ENCODE results near the gene SUN5. TPM values are rescaled to one million over a fixed set of nuclear protein-coding genes. Genes with fewer than 3 reads are reported as not detected.

SUN5 gene
- total RNA-seq, 1 experiment from 2014 or later: not detected

DNA sequence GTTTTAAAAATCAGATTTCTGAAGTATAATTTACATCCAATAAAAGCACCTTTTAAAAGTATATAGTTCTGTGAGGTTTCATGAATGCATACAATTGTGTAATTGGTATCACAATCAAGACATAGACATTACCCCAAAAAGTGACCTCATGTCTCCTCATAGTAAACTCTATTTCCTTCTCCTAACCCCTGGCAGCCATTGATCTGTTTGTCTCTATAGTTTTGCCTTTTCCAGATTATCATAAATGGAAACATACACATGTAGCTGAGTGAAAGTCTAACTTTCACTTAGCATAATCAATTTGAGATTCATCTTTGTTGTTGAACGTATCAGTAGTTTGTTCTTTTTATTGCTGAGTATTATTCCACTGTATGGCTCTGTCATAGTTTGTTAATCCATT, 57.6 kb downstream of the SUN5 start:
- intact Hi-C loops (cut with micrococcal nuclease; ENCODE audit: unreplicated experiment): no loop called here
- Mint-ChIP-seq H3K27me3 (ENCODE audit: insufficient read depth, unreplicated experiment) (peaks cover 33% of the 10 kb centered on the region), H3K4me1 (ENCODE audit: low read depth, unreplicated experiment) (no peaks in the 10 kb centered on the region)

DNA sequence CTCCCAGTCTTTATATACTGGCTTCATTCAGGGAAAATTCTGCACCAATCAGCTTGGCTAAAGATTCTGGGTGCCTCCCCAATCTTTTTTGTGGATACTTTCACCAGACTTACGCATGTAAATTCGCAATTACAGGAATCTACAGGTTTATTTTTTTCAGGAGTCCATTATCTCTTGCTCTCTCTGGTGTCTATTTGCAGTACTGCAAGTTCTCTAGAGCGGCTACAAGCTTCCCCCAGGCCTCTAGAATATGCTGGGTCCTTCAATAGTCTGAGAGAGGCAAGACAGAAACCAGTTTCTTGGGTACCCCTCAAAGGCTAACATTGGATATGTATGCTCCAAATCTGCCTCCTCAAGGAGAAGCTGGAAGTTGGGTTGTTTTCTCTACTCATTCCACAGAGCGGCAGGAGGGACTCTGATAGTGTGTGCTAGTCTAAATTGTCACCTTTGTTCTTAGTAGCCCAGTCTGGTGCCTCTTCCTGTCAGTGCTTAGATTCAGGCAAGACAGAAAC, 58.5 kb downstream of the SUN5 start:
- Mint-ChIP-seq H3K4me1 (ENCODE audit: low read depth, unreplicated experiment) (no peaks in the 10 kb centered on the region), H3K27me3 (ENCODE audit: insufficient read depth, unreplicated experiment) (peaks cover 33% of the 10 kb centered on the region), H3K27ac (ENCODE audit: unreplicated experiment) (no peak overlapping the region), H3K9me3 (ENCODE audit: unreplicated experiment) (no peaks in the 10 kb centered on the region), H3K36me3 (ENCODE audit: insufficient read depth, unreplicated experiment) (no peaks in the 10 kb centered on the region), H3K4me3 (ENCODE audit: unreplicated experiment) (no peak overlapping the region)
- POLR2A ChIA-PET: no interaction called here
- no TSS peak for BruUV-seq (replicated peaks)
- Histone ChIP-seq H3K4me1 (no peaks in the 10 kb centered on the region), H3K9me3 (peaks cover 4% of the 10 kb centered on the region; the same call in 1 of the 2 replicates), H3K4me3 (ENCODE audit: low read depth, low read length) (no peak overlapping the region), H3K27me3 (replicated peaks; ENCODE audit: control insufficient read depth, insufficient read depth, low read length) (no peaks in the 10 kb centered on the region; the same call in 1 of the 2 replicates), H3K36me3 (ENCODE audit: control insufficient read depth, insufficient read depth, low read length) (no peaks in the 10 kb centered on the region)
- intact Hi-C loops (cut with micrococcal nuclease; ENCODE audit: unreplicated experiment): loop anchor here (1.0 kb wide), 4 partner anchors 43 to 271 kb away; no protein-coding TSS in a partner anchor
- TF ChIP-seq, protein P1, sequence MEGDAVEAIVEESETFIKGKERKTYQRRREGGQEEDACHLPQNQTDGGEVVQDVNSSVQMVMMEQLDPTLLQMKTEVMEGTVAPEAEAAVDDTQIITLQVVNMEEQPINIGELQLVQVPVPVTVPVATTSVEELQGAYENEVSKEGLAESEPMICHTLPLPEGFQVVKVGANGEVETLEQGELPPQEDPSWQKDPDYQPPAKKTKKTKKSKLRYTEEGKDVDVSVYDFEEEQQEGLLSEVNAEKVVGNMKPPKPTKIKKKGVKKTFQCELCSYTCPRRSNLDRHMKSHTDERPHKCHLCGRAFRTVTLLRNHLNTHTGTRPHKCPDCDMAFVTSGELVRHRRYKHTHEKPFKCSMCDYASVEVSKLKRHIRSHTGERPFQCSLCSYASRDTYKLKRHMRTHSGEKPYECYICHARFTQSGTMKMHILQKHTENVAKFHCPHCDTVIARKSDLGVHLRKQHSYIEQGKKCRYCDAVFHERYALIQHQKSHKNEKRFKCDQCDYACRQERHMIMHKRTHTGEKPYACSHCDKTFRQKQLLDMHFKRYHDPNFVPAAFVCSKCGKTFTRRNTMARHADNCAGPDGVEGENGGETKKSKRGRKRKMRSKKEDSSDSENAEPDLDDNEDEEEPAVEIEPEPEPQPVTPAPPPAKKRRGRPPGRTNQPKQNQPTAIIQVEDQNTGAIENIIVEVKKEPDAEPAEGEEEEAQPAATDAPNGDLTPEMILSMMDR (IDR thresholded peaks at IDR 0.05; ENCODE audit: insufficient read depth in 1 of 2, low read depth in 1 of 2, low read length in 1 of 2, severe bottlenecking in 1 of 2, unreplicated experiment in 1 of 2): peak; percentile 91 to 92
- DNase-seq: peak in 1 of 2 experiments; percentile 68
- CTCF ChIA-PET: interaction anchor here (0.6 to 1.9 kb wide), 11 partner anchors 19 to 253 kb away, joined by 3 to 20 read pairs (median 4); no protein-coding TSS in a partner anchor

More for the DNA sequence above, 57.6 kb downstream of the SUN5 start:
- DNase-seq: no peak
- peaks cover under 1% of the 10 kb centered on the region; the same call in 1 of the 2 replicates for H3K9me3 ChIP-seq
- BruUV-seq (replicated peaks): no TSS peak
- no peaks in the 10 kb centered on the region for H3K4me1 ChIP-seq
- H3K36me3 Mint-ChIP-seq (ENCODE audit: insufficient read depth, unreplicated experiment): no peaks in the 10 kb centered on the region
- H3K4me3 Mint-ChIP-seq (ENCODE audit: unreplicated experiment): no peak overlapping the region
- TF ChIP-seq, protein P1 (IDR thresholded peaks at IDR 0.05; ENCODE audit: insufficient read depth in 1 of 2, low read depth in 1 of 2, low read length in 1 of 2, severe bottlenecking in 1 of 2, unreplicated experiment in 1 of 2): no peak
- POLR2A ChIA-PET: no interaction called here
- no peaks in the 10 kb centered on the region for H3K36me3 ChIP-seq (ENCODE audit: control insufficient read depth, insufficient read depth, low read length)
- no peak overlapping the region for H3K27ac Mint-ChIP-seq (ENCODE audit: unreplicated experiment)
- no peaks in the 10 kb centered on the region for H3K9me3 Mint-ChIP-seq (ENCODE audit: unreplicated experiment)
- CTCF ChIA-PET: interaction anchor here (0.6 to 1.4 kb wide), 3 partner anchors 25 to 412 kb away, joined by 3 to 20 read pairs (median 3); no protein-coding TSS in a partner anchor
- no peak overlapping the region for H3K4me3 ChIP-seq (ENCODE audit: low read depth, low read length)
- no peaks in the 10 kb centered on the region for H3K27me3 ChIP-seq (replicated peaks; ENCODE audit: control insufficient read depth, insufficient read depth, low read length)

DNA sequence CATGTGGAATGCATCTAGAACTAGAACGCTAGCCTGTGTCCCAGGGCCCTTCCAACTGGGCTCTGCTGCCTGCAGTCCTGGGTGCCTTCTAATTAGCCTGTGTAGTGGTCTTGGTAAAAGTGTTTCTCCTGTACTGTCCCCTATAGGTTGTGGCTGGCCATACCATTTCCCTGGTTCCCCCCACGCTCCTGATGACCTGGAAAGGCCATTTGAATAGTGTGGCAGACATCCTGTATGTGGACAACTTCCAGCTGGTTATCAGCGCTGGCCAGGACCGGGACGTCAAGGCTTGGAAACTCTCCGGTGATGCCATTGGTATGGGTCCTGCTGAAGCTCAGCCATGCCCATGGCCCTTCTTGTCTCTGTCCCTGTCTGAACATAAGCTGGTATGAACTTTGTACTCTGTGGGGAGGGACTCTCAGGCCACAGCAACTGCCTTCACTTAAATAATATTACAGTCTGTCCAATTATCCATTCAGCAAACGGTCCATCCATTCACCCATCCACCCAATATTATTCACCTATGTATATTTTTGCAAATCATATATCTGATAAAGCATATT, 60.7 kb downstream of the SUN5 start:
- no peak overlapping the region for H3K4me3 Mint-ChIP-seq (ENCODE audit: unreplicated experiment)
- POLR2A ChIA-PET: no interaction called here
- Histone ChIP-seq H3K4me3 (ENCODE audit: low read depth, low read length) (no peak overlapping the region), H3K36me3 (ENCODE audit: control insufficient read depth, insufficient read depth, low read length) (no peaks in the 10 kb centered on the region), H3K27me3 (replicated peaks; ENCODE audit: control insufficient read depth, insufficient read depth, low read length) (no peaks in the 10 kb centered on the region; the same call in 1 of the 2 replicates), H3K4me1 (no peaks in the 10 kb centered on the region), H3K9me3 (peaks cover 9% of the 10 kb centered on the region; the same call in 1 of the 2 replicates)
- CTCF ChIA-PET: interaction anchor here (1.1 to 1.8 kb wide), 2 partner anchors 41 to 154 kb away, joined by 4 to 9 read pairs; no protein-coding TSS in a partner anchor
- H3K4me1 Mint-ChIP-seq (ENCODE audit: low read depth, unreplicated experiment): no peaks in the 10 kb centered on the region
- intact Hi-C loops (cut with micrococcal nuclease; ENCODE audit: unreplicated experiment): no loop called here
- no peak overlapping the region for H3K27ac Mint-ChIP-seq (ENCODE audit: unreplicated experiment)
- no peak for DNase-seq
- peaks cover 38% of the 10 kb centered on the region for H3K27me3 Mint-ChIP-seq (ENCODE audit: insufficient read depth, unreplicated experiment)
- no TSS peak for BruUV-seq (replicated peaks)
- TF ChIP-seq, protein P1 (IDR thresholded peaks at IDR 0.05; ENCODE audit: insufficient read depth in 1 of 2, low read depth in 1 of 2, low read length in 1 of 2, severe bottlenecking in 1 of 2, unreplicated experiment in 1 of 2): no peak
- peaks cover 10% of the 10 kb centered on the region for H3K9me3 Mint-ChIP-seq (ENCODE audit: unreplicated experiment)
- no peaks in the 10 kb centered on the region for H3K36me3 Mint-ChIP-seq (ENCODE audit: insufficient read depth, unreplicated experiment)
